ENCODE measurements around the gene USP37.

- TF ChIP-seq, protein P1, sequence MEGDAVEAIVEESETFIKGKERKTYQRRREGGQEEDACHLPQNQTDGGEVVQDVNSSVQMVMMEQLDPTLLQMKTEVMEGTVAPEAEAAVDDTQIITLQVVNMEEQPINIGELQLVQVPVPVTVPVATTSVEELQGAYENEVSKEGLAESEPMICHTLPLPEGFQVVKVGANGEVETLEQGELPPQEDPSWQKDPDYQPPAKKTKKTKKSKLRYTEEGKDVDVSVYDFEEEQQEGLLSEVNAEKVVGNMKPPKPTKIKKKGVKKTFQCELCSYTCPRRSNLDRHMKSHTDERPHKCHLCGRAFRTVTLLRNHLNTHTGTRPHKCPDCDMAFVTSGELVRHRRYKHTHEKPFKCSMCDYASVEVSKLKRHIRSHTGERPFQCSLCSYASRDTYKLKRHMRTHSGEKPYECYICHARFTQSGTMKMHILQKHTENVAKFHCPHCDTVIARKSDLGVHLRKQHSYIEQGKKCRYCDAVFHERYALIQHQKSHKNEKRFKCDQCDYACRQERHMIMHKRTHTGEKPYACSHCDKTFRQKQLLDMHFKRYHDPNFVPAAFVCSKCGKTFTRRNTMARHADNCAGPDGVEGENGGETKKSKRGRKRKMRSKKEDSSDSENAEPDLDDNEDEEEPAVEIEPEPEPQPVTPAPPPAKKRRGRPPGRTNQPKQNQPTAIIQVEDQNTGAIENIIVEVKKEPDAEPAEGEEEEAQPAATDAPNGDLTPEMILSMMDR (IDR thresholded peaks at IDR 0.05) = no peak
- TF ChIP-seq POLR2A (IDR thresholded peaks at IDR 0.05) = no peak
Measured at GRCh38 chr2:218566296-218566695, 1.9 kb downstream of the USP37 start.
